OCI-LY1 (cell line): Measurements from ENCODE around the gene OR5D16.
"Not testable (repeated sequence)": the region's sequence is repeated elsewhere in the genome, so short reads cannot be mapped to it uniquely, and the experiment has no call there.

Experiments
- H2AFZ ChIP-seq: fragments of 200-600 bp; sonication (generic), shearing (Covaris generic); 2 replicates; pipeline ENCODE4 v1.6.0; 2014; ENCODE audit warnings: antibody characterized with exemption, mild to moderate bottlenecking, low read length
- H3F3A ChIP-seq: fragments of 200-600 bp; sonication (generic), shearing (Covaris generic); 2 replicates; pipeline ENCODE4 v1.6.0; 2014; ENCODE audit warnings: mild to moderate bottlenecking, antibody characterized with exemption, low read length, moderate library complexity; ENCODE audit not compliant: insufficient read depth
- H3K27ac ChIP-seq: fragments of 200-600 bp; sonication (generic); 2 replicates; pipeline ENCODE4 v1.5.1; 2014; ENCODE audit warnings: low read length, mixed run types, mild to moderate bottlenecking, low read depth; ENCODE audit not compliant: poor library complexity, severe bottlenecking
- H3K27me3 ChIP-seq: fragments of 200-600 bp; sonication (generic); 2 replicates; pipeline ENCODE4 v1.6.0; 2014; ENCODE audit warnings: antibody characterized with exemption, mild to moderate bottlenecking, low read length, moderate library complexity; ENCODE audit not compliant: insufficient read depth
- H3K36me3 ChIP-seq: fragments of 200-600 bp; sonication (generic); 2 replicates; pipeline ENCODE4 v1.6.1; 2014; ENCODE audit warnings: mild to moderate bottlenecking, antibody characterized with exemption, low read length, moderate library complexity, mixed read lengths; ENCODE audit not compliant: insufficient read depth
- H3K4me1 ChIP-seq: fragments of 200-600 bp; sonication (generic); 2 replicates; pipeline ENCODE4 v1.5.1; 2014; ENCODE audit warnings: mild to moderate bottlenecking, low read length, moderate library complexity; ENCODE audit not compliant: insufficient read depth, severe bottlenecking
- H3K4me2 ChIP-seq: fragments of 200-600 bp; sonication (generic), shearing (Covaris generic); 2 replicates; pipeline ENCODE4 v1.6.1; 2014; ENCODE audit warnings: low read length
- H3K4me3 ChIP-seq: fragments of 200-600 bp; sonication (generic); 2 replicates; pipeline ENCODE4 v1.5.1; 2014; ENCODE audit warnings: low read length, low read depth, mild to moderate bottlenecking, mixed read lengths; ENCODE audit not compliant: poor library complexity, severe bottlenecking
- H3K79me2 ChIP-seq: fragments of 200-600 bp; shearing (Covaris generic); 2 replicates; pipeline ENCODE4 v1.6.1; 2016; ENCODE audit warnings: mixed run types, low read length, mixed read lengths; ENCODE audit not compliant: insufficient read depth
- H3K9ac ChIP-seq: fragments of 200-600 bp; sonication (generic), shearing (Covaris generic); 2 replicates; pipeline ENCODE4 v1.6.1; 2014; ENCODE audit warnings: mild to moderate bottlenecking, low read length, mixed read lengths
- H3K9me2 ChIP-seq: fragments of 200-600 bp; sonication (generic), shearing (Covaris generic); 2 replicates; pipeline ENCODE4 v1.6.1; 2014; ENCODE audit warnings: low read depth, mild to moderate bottlenecking, low read length, mixed read lengths
- H3K9me3 ChIP-seq: fragments of 200-600 bp; shearing (Covaris generic); 2 replicates; pipeline ENCODE4 v1.6.1; 2014; ENCODE audit warnings: low read length, mixed read lengths
- H4K20me1 ChIP-seq: fragments of 200-600 bp; sonication (generic), shearing (Covaris generic); 2 replicates; pipeline ENCODE4 v1.6.0; 2016; ENCODE audit warnings: mild to moderate bottlenecking, low read length; ENCODE audit not compliant: insufficient read depth

The OR5D16 gene

DNA sequence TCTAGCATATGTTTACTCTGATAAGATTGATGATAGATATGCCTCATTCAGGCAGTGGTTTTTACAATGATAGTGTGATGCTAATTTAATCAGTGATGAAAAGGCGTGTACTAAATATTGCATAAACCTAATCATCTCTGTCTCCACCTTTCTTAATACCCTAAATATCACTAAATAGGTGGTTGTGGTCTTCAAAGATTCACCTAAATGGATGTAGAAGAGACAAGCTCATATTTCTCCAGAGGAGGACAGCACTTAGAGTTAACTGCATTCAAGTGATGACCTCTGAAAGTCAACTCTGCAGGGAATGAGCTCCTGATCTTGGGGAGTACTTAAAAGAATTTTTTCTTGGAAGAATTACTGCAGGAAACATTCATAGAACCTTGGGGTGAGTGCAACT, 44.4 kb downstream of the OR5D16 start, which contains the start of gene TRIM51:
Gene TRIM51 (plus strand): TSS at position 301 of the 400 bp plus-strand sequence. CDS start 2,132 bp downstream, outside the sequence.
- H3K4me1 ChIP-seq, H3K27me3 ChIP-seq, H3K27ac ChIP-seq, H3K4me2 ChIP-seq, H4K20me1 ChIP-seq, H3K79me2 ChIP-seq, H2AFZ ChIP-seq, H3K9me2 ChIP-seq, H3K4me3 ChIP-seq, H3F3A ChIP-seq, H3K36me3 ChIP-seq, H3K9me3 ChIP-seq, H3K9ac ChIP-seq: not testable (repeated sequence)

DNA sequence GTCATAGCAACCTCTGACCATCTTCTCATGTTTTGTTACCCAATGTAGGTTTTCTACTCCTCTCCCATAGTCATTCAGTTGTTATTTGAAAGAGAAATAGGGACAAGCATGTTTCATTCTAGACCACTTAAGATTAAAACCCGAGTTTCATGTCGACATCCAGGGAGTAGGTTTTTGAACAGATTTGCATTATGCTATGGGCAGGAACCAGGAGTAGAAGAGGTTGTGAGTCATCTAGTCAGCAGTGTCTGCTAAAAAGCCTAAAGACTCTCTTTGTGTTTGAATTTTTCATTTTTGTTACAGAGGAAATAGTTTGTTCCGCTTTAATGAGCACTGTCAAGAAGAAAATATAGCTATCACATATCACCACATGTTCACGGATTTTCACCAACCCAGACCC, 46.4 kb downstream of the OR5D16 start:
- not testable (repeated sequence) for H3K27me3 ChIP-seq, H3K9me2 ChIP-seq, H3K4me2 ChIP-seq

DNA sequence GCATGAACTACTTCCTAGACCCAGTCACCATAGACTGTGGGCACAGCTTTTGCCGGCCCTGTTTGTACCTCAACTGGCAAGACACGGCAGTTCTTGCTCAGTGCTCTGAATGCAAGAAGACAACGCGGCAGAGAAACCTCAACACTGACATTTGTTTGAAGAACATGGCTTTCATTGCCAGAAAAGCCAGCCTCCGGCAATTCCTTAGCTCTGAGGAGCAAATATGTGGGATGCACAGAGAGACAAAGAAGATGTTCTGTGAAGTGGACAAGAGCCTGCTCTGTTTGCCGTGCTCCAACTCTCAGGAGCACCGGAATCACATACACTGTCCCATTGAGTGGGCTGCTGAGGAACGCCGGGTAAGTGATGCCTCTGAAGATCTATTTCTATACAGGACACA, 46.9 kb downstream of the OR5D16 start:
- H3K4me1 ChIP-seq, H3K27ac ChIP-seq, H3K9me2 ChIP-seq, H4K20me1 ChIP-seq, H3K36me3 ChIP-seq, H2AFZ ChIP-seq, H3K9ac ChIP-seq, H3K4me3 ChIP-seq, H3K27me3 ChIP-seq, H3K4me2 ChIP-seq, H3F3A ChIP-seq, H3K79me2 ChIP-seq, H3K9me3 ChIP-seq: not testable (repeated sequence)

More for the DNA sequence above, 46.4 kb downstream of the OR5D16 start:
- H4K20me1 ChIP-seq, H3K9me3 ChIP-seq, H2AFZ ChIP-seq, H3K9ac ChIP-seq, H3K4me1 ChIP-seq, H3K36me3 ChIP-seq, H3F3A ChIP-seq, H3K27ac ChIP-seq, H3K79me2 ChIP-seq, H3K4me3 ChIP-seq: not testable (repeated sequence)
